OCI-LY3 (cell line): ENCODE data around the gene AIG1.

Experiments used
- EZH2phosphoT487 ChIP-seq: fragments of 200-600 bp; shearing (Covaris generic); IDR thresholded peaks from 2 replicates; pipeline ENCODE4 v1.6.1; 2018; ENCODE audit warnings: antibody characterized with exemption, mixed run types, low read depth
- TF ChIP-seq, protein P1 (sequence below): fragments of 200-600, 300-600 bp; sonication (generic); IDR thresholded peaks from 2 replicates; pipeline ENCODE4 v1.5.1; 2014; ENCODE audit warnings: antibody characterized with exemption, low read length, low read depth

DNA sequence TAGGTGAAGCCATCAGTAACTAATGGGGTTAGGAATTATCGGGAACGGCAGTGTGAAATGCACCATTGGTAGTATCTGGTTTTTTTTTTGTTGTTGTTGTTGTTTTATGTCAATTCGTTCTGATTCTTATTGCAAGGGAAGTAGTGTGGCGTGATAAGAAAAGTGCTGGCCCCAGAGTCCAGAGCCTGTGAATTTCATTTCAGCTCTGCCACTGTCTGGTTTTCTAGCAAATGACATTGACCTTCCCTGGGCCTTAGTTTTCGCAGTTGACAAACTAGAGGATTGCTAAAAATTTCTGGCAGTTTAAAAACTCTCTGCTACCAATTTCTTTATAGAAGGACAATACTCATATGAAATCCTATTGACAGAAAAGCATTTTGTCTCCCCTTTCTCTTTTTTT is 161.6 kb downstream of the AIG1 start:
- TF ChIP-seq, protein P1, sequence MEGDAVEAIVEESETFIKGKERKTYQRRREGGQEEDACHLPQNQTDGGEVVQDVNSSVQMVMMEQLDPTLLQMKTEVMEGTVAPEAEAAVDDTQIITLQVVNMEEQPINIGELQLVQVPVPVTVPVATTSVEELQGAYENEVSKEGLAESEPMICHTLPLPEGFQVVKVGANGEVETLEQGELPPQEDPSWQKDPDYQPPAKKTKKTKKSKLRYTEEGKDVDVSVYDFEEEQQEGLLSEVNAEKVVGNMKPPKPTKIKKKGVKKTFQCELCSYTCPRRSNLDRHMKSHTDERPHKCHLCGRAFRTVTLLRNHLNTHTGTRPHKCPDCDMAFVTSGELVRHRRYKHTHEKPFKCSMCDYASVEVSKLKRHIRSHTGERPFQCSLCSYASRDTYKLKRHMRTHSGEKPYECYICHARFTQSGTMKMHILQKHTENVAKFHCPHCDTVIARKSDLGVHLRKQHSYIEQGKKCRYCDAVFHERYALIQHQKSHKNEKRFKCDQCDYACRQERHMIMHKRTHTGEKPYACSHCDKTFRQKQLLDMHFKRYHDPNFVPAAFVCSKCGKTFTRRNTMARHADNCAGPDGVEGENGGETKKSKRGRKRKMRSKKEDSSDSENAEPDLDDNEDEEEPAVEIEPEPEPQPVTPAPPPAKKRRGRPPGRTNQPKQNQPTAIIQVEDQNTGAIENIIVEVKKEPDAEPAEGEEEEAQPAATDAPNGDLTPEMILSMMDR, result no peak
- no peak for TF ChIP-seq EZH2phosphoT487
